ENCODE measurements around the gene PJA2.
"Not testable (repeated sequence)": the region's sequence is repeated elsewhere in the genome, so short reads cannot be mapped to it uniquely, and the experiment has no call there.

PJA2 gene

DNA sequence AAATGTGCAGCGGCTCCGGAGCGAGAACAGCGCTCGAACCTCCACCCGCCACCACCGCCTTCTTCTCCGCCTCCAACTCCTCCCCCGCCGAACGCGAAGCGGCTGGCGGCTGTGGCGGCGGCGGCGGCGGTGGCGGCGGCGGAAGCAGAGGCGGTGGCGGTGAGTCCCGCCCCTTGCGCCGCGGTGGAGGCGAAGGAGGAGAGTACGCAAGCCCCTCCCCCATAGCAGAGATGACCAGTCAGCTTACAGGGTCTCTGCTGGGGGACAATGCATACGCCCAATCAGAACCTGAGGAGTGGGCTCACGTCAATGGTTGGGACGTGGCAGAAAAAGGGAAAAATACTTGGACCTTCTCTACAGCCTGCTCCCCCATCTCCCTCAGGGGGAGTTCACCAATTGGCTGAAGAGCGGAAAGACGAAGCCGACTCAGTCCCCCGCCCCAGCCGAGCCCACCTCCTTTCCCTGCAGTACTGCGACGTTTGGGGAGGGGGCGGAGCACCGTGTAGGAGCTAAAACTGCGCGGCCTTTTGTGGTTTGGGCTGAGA, at the start of gene PJA2:
TSS of gene PJA2 (minus strand) at position 131 of the 545 bp plus-strand sequence. CDS start 26,541 bp downstream, outside the sequence.
- peak; percentile 99 for DNase-seq

DNA sequence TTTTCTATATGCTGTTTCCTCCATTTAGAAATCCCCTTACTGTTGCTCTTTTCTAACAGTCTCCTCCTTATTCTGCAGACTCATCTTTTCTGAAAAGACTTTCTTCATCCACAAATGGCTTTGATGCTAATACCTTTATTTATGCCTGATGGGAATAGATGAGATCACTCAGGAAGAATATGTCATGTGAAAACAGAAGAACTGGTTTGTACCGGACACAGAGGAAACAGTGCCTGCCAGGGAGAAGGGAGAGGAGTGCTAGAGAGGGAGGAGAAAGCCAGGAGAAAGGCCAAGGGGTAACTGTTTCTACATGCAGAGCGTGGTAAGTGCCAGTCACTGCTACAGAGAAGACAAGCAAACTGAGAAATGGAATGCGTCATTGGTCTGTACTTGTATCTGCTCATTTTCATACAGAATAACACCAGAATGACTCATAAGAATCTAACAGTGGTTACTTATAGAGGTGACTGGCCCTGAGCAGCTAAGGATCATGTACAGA, 45.9 kb upstream of the PJA2 start:
- DNase-seq: peak; percentile 86

- no peak for DNase-seq
Observed at GRCh38 chr5:109454731-109455505, 45.1 kb upstream of the PJA2 start.

GRCh38 chr5:109453251-109453650, 43.5 kb upstream of the PJA2 start:
- DNase-seq: no peak

- DNase-seq: no peak
Observed at GRCh38 chr5:109452661-109453060, 42.9 kb upstream of the PJA2 start.

DNA sequence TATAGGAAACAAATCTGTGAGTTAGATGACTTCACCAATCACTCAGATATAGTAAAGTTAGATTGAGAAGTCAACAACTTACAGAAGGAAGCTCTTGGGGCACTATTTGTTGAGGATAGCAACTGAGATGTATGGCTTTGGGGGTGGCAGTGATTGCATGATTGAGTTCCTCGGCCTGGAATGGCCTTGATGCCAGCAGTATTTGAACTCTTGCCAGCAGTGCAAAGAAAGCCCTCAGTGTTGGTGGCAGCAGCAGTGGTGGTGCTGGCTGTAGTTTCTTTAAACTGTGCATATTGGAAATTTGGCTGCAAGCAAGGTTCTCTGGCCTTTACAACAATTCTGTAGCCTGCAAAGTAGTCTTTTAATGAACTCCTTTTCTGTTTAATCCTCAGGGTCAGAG, 41.4 kb upstream of the PJA2 start:
- DNase-seq: no peak

DNA sequence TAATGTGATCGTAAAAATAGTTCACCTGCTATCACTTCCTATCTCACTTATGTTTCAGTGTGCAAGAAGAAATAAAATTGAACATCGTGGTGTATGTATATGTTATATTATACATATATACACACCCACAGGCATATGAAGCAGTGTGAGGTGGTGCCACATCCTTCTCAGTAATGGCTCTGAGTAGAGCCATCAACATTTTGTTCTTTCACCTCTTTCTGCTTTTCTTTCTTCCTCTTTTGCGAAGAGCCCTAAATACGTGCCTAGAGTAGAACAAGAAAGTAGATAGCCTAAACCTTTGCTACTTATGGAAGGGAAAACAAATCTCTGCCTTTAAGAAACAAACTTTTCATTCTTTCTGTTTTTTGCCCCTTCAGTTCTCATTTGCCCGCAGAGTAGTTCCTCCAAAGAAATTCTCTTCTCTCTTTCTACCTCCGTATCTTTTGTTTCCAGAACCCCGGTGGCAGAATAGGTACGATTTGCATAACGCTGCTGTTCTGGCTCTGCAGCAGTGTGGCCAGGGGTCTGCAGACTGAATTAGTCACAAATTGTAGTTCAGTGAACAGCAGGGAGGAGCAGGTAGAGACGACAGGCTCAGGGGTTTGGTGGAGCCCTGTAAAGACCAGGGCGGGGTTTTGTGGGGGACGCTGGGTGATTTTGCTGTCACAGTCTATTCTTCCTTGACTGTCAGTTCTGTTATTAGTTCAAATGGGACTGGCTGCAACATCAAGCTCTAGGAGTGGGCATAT, 40.5 kb upstream of the PJA2 start:
- no peak for DNase-seq

- DNase-seq: no peak
Observed at GRCh38 chr5:109448838-109449237, 39.1 kb upstream of the PJA2 start.

DNA sequence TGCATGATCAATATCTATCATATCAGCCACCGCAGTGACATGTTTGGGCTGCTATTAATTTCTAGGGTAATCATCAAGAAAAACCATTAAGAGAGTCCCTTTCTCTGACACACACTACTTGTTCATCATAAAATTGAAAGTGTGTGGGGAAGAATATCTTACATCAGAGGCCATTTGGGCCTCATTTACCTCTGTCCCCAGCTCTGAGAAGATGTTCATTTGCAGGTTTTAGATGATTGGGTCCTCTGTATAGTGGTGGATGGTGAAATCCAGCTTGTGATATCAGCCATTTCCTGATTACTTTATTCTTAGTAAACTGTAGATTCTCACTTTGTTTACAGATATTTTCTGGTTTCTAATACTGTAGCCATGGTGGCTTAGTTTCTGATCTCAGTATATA, 29.8 kb upstream of the PJA2 start:
- DNase-seq: no peak

DNA sequence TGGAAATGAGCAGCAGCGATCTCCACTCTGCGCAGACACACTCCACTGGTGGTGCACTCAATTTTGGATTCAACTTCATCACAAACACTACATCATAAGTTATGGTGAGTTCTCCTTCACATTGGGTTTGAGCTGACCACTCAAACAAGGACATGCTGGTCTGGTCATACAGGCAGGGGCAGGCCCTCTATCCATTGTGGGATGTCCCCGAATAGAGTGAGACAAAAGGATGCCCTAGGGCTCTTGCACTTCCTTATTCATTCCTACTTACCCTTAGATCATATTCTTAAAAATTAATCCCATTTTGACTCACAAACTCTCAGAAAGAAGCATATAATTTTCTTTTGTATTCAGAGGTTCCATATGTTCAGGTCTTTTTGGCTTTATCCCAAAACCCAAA, 16.3 kb upstream of the PJA2 start:
- no peak for DNase-seq

- not testable (repeated sequence) for DNase-seq
Observed at GRCh38 chr5:109425521-109425920, 15.7 kb upstream of the PJA2 start.

GRCh38 chr5:109421956-109422355, 12.2 kb upstream of the PJA2 start:
- DNase-seq: no peak

- DNase-seq: no peak
Observed at GRCh38 chr5:109418712-109419352, 9.1 kb upstream of the PJA2 start.

DNA sequence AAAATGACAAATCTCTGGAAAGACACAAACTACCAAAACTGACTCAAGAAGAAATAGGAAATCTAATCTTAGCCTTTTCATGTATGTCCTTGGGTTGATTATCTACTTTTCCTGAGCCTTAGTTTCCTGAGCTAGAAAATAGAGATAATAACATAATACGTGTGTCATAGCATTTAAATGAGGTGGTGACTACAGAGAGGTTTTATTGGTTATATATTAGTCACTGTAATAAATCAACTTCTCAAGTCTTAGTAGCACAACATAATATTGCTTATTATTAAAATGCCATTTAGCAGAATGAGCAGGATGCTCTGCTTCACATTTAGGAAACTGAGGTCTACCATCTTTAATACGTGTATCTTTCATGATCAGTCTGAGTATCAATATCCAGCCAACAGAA, 7.1 kb upstream of the PJA2 start:
- no peak for DNase-seq

GRCh38 chr5:109413921-109414461, 4.2 kb upstream of the PJA2 start:
- DNase-seq: not testable (repeated sequence)

DNA sequence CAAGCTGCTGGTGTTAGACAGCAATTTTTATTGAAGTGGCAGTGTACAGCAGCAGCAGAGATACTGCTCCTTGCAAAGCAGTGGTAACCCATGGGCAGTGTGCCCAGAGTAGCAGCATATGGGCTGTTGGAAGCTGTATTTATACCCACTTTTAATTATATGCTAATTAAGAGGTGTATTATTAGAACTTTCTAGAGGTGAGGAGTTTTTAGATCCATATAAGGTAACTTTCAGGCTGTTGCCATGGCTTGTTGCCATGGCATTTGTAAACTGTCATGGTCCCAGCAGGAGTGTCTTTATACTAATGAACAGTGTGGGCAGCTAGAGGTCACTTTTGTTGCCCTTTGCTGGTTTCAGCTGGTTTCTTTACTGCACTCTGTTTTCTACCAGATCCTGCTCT, 3.7 kb upstream of the PJA2 start:
- DNase-seq: no peak

- no peak for DNase-seq
Observed at GRCh38 chr5:109412981-109413402, 3.2 kb upstream of the PJA2 start.

DNA sequence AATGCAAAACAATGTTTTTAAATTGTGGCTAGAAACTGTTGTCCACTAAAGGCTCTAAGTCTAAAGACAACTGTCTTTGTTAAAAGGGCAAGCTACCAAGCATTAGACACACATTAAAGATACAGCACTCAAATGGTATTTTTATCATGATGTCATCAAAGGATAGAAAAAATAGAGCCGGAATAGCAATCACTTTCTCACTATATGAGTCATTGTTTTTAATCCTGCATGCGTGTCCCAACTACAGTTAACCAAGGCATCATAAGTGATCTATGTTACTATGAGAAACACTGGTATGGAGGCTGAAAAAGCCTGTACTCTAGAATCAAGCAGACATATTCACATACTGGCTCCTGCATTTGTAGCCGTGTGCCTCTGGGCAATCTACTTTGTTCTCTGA, 1.9 kb upstream of the PJA2 start:
- peak; percentile 83 for DNase-seq

- no peak for DNase-seq
Observed at GRCh38 chr5:109411149-109411514, 1.4 kb upstream of the PJA2 start.

DNA sequence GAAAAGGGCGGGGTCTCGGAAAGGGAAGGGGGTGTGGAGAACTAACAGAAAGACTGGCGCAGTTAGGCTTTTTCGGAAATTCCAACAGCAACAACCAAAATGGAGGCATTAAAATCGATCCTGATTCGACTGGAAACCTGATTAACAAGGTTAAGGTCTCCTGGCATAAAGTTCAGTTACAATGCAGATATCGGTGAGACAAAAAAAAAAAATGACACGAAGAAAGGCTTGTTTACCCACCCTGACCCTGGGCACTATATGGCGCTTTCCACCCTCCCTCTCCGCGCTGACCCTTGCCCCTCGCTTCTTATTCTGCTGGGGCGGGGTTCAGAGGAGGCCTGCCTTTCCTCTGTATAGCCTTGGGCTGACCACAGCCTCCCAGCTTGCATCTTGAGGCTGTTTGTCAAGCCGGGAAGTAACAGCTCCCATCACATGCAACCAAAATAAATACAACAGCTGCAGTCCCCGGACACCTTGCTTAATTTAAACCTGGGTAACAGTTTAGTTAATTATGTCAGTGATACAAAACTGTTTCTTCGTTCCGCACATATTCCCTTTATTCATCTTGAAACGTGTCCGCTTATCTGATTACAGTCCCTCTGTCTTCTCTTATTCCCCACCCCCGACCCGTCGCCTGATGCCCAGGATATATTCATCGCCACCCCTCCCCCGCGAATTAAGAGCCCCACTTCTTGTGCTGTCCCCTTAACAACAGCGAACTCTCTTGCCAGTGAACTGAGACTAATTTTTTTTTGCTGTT, 795 bp upstream of the PJA2 start:
- DNase-seq: peak; percentile 42

- peak; percentile 56 for DNase-seq
Observed at GRCh38 chr5:109408991-109409843, 557 bp downstream of the PJA2 start.

Data from amniotic stem cell (primary cell).